ENCODE data around the gene NDST1. TPM values are rescaled to one million over a fixed set of nuclear protein-coding genes. Genes with fewer than 3 reads are reported as not detected.
A peak's percentile ranks its signal among the peaks of the same experiment; 100 is the strongest.
"Not testable (repeated sequence)": the region's sequence is repeated elsewhere in the genome, so short reads cannot be mapped to it uniquely, and the experiment has no call there.

Gene NDST1
- polyA plus RNA-seq: 10 to 100 TPM; 19.0 to 45.4 (median 35.5) TPM

DNA sequence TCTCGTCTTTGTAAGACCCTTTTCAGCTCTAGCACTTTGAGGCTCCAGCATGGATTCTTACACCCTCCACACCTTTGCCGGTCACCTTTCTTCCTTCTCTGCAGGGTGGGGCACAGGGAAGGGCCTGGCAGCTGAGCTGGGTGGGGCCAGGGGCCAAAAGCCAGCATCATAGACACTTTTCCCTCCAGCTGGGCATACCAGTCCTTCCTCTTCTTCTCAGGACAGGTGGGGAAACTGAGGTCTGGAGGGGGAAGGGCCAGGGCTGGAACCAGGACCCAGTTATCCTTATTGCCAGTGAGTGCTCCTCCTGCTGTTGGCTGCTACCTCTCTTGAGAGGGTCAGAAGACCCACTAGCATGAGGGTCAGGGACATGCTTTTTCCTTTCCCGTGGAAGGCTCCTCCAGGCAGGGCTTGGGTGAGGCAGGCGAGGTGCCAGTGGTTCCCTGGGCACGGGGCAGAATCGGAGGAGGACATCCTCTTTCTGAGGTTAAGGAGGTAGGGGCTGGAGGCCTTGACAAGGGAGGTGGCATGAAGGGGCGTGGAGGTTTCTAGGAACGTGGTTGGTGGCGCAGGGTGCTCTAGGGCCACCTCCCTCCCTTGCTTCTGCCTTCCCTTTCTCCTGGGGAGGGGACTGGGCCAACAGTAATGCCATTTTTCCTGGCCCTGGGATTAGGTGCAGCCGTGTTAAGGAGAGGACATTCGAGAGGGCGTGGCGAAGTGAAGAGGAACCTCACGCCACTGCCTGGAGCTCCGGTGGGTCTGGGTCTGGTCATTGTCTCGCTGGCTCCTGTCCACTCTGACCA lies at the start of gene NDST1:
NDST1 (plus strand) TSS at position 658 of the 803 bp plus-strand sequence. CDS start 13,124 bp downstream, outside the sequence.
- no peak within 1 kb of the TSS for H3K27ac ChIP-seq (ENCODE audit: low read depth, low read length)
- WGBS, 3 donors: 44 to 69% (median 60%) methylated on average over 16 of the region's 16 CpGs

DNA sequence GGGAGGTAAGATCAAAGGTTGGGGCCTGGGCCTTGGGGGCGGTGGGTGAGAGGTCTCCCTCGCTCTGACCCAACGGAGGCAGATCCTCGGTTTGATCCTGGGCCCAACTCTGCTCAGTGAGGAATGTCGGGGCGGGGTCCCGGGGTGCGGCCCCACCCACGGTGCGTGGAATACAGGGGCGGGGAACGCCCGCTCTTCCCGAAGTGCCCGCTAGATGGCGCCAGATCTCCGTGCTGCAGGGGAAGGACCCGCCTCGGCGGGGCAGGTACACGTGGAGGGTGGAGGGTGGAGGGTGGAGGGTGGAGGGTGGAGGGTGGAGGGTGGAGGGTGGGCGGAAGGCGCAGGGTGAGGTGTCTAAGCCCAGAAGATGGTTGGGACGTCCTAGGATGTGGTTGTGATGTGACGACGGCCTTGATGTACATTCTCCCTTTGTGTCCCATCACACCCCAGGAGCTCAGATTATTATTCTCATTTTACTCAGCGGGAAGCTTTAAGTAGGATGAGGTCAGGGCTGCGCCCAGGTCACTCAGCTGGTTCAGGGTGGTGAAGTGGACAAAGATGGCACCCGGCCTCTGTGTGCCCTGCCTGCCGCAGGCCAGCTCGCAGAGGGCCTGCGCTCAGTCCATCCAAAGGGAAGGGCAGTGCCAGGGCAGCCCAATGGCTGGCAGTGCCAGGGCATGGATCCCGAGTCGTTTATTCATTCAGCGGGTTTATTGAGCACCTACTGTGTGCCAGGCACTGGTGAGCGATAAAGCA lies 49.0 kb upstream of the NDST1 start:
- H3K27ac ChIP-seq (ENCODE audit: low read depth, low read length): no peak overlapping the region
- WGBS, 3 donors: 20 to 21% (median 21%) methylated on average over 36 of the region's 36 CpGs

DNA sequence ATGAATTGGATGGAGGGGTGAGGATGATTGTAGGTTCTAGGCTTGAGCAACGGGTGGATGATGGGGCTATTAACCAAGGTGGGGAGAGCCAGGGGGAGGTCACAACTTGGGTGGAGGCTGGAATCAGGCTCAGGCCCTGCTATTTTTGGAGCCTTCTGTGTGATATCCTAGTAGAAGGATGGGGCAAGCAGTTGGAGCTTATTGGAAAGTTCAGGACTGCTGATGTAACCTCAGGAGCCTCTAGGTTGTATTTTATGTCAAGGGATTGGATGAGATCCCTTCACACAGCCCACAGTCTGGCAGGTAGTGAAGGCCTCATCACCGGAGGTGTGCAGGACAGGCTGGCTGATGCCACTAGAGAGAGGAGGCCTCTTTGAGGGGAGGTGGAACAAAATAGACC lies 47.1 kb upstream of the NDST1 start:
- H3K27ac ChIP-seq (ENCODE audit: low read depth, low read length): no peak overlapping the region
- 56 to 78% (median 58%) methylated on average over 2 of the region's 2 CpGs for WGBS, 3 donors

- no peak overlapping the region for H3K27ac ChIP-seq (ENCODE audit: low read depth, low read length)
- WGBS, 3 donors: 41 to 61% (median 54%) methylated on average over 2 of the region's 2 CpGs
Measured at GRCh38 chr5:150461231-150461630, 46.7 kb upstream of the NDST1 start.

- no peak overlapping the region for H3K27ac ChIP-seq (ENCODE audit: low read depth, low read length)
- 36 to 71% (median 44%) methylated on average over 6 of the region's 6 CpGs for WGBS, 3 donors
Measured at GRCh38 chr5:150464554-150465012, 43.3 kb upstream of the NDST1 start.

DNA sequence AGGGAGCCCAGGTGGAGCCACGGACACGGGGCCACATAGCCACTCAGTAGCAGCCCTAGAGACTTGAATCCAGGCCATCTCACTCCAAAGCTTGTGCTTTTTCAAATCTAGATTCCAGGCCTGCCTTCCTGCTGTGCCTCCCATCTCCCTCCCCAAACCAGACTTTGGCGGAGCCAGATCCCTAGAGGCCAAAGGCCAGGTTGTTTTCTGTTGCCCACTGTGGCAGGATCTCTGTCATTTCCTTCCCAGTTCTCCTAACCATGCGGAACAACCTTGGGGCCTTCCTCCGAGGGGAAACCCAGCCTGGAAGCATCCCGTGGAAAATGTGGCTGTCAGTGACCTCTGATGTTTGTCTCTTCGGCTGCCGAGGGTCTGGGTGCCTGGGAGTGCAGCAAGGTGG lies 42.0 kb upstream of the NDST1 start:
- H3K27ac ChIP-seq (ENCODE audit: low read depth, low read length): no peak overlapping the region
- WGBS, 3 donors: 53 to 82% (median 55%) methylated on average over 8 of the region's 8 CpGs

DNA sequence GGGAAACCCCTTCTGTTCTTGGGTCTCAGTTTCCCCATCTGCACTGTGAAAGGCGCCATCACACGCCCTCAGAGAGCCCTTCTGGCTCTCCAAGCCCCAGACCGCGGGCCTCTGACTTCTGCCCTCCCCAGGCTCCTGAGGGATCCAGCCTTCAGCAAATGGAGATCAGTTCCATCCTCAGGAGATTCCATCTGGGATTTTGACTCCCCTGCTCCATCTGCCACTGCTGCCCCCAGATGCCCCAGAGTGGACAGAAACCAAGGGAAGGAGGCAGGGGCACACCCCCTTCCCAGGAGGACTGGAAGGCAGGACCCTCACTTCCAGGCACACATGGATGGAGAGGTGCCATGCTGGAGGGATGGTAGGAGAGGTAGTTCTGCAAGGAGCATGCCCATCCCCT lies 39.7 kb upstream of the NDST1 start:
- H3K27ac ChIP-seq (ENCODE audit: low read depth, low read length): no peak overlapping the region
- 91 to 93% (median 92%) methylated on average over 4 of the region's 4 CpGs for WGBS, 3 donors

DNA sequence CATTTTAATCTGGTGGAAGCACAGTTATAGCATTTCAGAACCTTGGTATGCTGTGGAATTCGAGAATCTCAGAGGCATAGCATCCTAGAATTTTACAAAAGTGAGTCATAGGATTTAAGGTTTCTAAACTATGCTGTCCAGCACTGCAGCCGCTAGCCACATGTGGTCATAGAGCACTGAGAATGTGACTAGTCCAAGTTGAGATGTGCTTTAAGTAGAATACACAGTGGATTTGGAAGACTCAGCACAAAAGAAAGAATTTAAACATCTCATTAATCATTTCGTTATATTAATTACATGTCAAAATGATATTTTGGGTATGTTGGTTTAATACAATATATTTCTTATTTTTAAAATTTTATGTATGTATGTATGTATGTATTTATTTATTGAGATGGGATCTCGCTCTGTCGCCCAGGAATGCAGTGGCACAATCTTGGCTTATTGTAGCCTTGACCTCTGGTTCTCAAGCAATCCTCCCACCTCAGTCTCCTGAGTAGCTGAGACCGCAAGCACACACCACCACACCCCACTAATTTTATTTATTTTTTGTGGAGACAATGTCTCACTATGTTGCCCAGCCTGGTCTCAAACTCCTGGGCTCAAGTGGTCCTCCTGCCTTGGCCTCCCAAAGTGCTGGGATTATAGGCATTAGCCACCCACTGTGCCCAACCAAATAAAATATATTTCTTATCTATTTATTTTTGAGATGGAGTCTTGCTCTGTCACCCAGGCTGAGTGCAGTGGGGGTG lies 38.0 kb upstream of the NDST1 start:
- H3K27ac ChIP-seq (ENCODE audit: low read depth, low read length): no peak overlapping the region
- 65 to 82% (median 72%) methylated on average over 6 of the region's 6 CpGs for WGBS, 3 donors

- no peak overlapping the region for H3K27ac ChIP-seq (ENCODE audit: low read depth, low read length)
- WGBS, 3 donors: 84 to 89% (median 88%) methylated on average over 12 of the region's 12 CpGs
Measured at GRCh38 chr5:150473673-150474358, 34.1 kb upstream of the NDST1 start.

GRCh38 chr5:150476568-150476967 lies 31.4 kb upstream of the NDST1 start:
- not testable (repeated sequence) for H3K27ac ChIP-seq (ENCODE audit: low read depth, low read length)
- WGBS, 3 donors: 85 to 88% (median 87%) methylated on average over 6 of the region's 6 CpGs

DNA sequence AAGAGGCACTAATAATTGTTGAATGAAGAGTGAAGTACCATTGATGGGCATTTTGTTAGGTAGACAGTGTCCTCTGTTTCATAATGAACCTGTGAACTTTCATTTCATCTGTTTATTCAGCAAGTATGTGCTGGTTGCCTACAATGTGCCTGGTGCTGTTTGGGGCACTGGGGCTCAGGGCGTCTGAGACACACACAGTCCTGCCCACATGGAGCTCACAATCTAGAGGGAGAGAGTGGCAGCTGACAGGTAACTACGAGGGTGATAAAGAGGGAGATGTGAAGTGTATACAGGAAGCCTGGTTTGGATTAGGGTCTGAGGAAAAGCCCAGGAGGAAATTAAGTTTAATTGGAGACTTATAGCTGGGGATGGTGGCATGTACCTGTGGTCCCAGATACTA lies 28.5 kb upstream of the NDST1 start:
- 74 to 82% (median 75%) methylated on average over 2 of the region's 2 CpGs for WGBS, 3 donors
- H3K27ac ChIP-seq (ENCODE audit: low read depth, low read length): no peak overlapping the region

- 83 to 93% (median 92%) methylated on average over 6 of the region's 6 CpGs for WGBS, 3 donors
- H3K27ac ChIP-seq (ENCODE audit: low read depth, low read length): no peak overlapping the region
Measured at GRCh38 chr5:150481708-150481965, 26.3 kb upstream of the NDST1 start.

- WGBS, 3 donors: 27 to 74% (median 71%) methylated on average over 6 of the region's 6 CpGs
- H3K27ac ChIP-seq (ENCODE audit: low read depth, low read length): no peak overlapping the region
Measured at GRCh38 chr5:150481972-150482406, 25.9 kb upstream of the NDST1 start.

GRCh38 chr5:150484964-150485692 lies 22.8 kb upstream of the NDST1 start:
- peak overlapping the region; percentile 89 for H3K27ac ChIP-seq (ENCODE audit: low read depth, low read length)
- 11 to 21% (median 16%) methylated on average over 23 to 28 of the region's 28 CpGs for WGBS, 3 donors

- 0 to 1% (median 1%) methylated on average over 46 to 87 of the region's 90 CpGs for WGBS, 3 donors
- peak overlapping the region; percentile 89 for H3K27ac ChIP-seq (ENCODE audit: low read depth, low read length)
Measured at GRCh38 chr5:150485693-150486401, 22.1 kb upstream of the NDST1 start.

DNA sequence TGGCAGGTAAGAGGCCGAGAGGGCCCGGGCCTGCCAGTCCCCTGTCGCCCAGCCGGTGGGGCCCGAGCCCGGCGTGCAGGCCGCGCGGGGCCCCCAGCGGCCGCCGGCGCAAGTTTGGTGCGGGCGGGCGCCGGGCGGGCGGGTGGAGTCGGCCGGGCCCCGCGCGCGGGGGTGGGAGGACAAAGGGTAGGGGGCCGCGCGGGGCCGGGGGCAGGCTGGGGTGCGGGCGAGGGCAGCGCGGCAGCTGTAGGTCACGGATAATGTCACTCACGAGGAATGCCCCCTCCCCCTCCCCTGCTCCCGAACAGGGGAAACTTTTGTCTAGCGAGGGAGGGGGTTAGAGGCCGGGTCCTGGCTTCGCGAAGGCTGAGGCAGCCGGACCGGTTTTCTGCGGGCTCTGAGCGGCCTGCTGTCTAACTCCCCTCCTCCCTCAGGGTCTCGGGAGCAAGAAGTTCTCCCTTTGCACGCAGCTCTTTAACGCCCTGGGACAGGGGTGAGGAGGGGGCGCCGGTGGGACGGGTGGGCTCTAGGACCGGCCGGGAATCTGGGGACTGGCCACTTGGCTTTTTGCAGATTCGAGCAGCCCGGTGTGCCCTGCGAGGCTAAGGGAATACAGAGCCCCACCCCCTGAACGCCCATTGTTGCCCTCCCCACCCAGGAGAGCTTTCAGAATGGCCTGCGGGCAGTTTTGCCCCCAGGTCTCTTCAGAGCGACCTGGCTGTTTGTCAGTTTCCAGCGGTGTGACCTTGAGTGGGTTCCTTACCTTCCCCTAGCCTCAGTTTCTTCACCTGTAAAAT lies 21.3 kb upstream of the NDST1 start:
- 1% methylated on average over 41 to 60 of the region's 60 CpGs for WGBS, 3 donors
- H3K27ac ChIP-seq (ENCODE audit: low read depth, low read length): peak overlapping the region; percentile 89

All from adipose tissue (tissue), 3 donors.